HG02610 (cell line): Measurements from ENCODE around the gene LRP5.
"Not testable (repeated sequence)": the region's sequence is repeated elsewhere in the genome, so short reads cannot be mapped to it uniquely, and the experiment has no call there.

ENCODE experiments used
- ATAC-seq: cut with Tn5 transposase; IDR thresholded peaks from one replicate; pipeline ENCODE4 v1.9.1; 2021; ENCODE audit warnings: mild to moderate bottlenecking, moderate library complexity; ENCODE audit not compliant: unreplicated experiment

LRP5 gene

GRCh38 chr11:68386331-68386978 lies 74.1 kb downstream of the LRP5 start:
- ATAC-seq: no peak

GRCh38 chr11:68387840-68388239 lies 75.4 kb downstream of the LRP5 start:
- no peak for ATAC-seq

GRCh38 chr11:68388595-68389198 lies 76.3 kb downstream of the LRP5 start:
- no peak for ATAC-seq

GRCh38 chr11:68390315-68390714 lies 77.9 kb downstream of the LRP5 start:
- ATAC-seq: no peak

GRCh38 chr11:68392822-68393221 lies 80.4 kb downstream of the LRP5 start:
- no peak for ATAC-seq

GRCh38 chr11:68396516-68396915 lies 84.1 kb downstream of the LRP5 start:
- no peak for ATAC-seq

- ATAC-seq: no peak
Measured at GRCh38 chr11:68397256-68397655, 84.9 kb downstream of the LRP5 start.

- no peak for ATAC-seq
Measured at GRCh38 chr11:68398995-68399851, 86.8 kb downstream of the LRP5 start.

- ATAC-seq: no peak
Measured at GRCh38 chr11:68399916-68400315, 87.5 kb downstream of the LRP5 start.

GRCh38 chr11:68400584-68400983 lies 88.2 kb downstream of the LRP5 start:
- not testable (repeated sequence) for ATAC-seq

GRCh38 chr11:68401856-68402255 lies 89.5 kb downstream of the LRP5 start:
- ATAC-seq: no peak

- ATAC-seq: no peak
Measured at GRCh38 chr11:68402355-68403031, 90.1 kb downstream of the LRP5 start.

- no peak for ATAC-seq
Measured at GRCh38 chr11:68403424-68403823, 91.0 kb downstream of the LRP5 start.

GRCh38 chr11:68403831-68404230 lies 91.4 kb downstream of the LRP5 start:
- ATAC-seq: no peak

- ATAC-seq: no peak
Measured at GRCh38 chr11:68406324-68407313, 94.2 kb downstream of the LRP5 start.

- ATAC-seq: no peak
Measured at GRCh38 chr11:68408512-68408911, 96.1 kb downstream of the LRP5 start.

- no peak for ATAC-seq
Measured at GRCh38 chr11:68409748-68410344, 97.5 kb downstream of the LRP5 start.

GRCh38 chr11:68411501-68411991 lies 99.2 kb downstream of the LRP5 start:
- no peak for ATAC-seq

- no peak for ATAC-seq
Measured at GRCh38 chr11:68412593-68413475, 100.4 kb downstream of the LRP5 start.
